GM21576 (cell line): Measurements from ENCODE around the gene ZNF658.
"Not testable (repeated sequence)": the region's sequence is repeated elsewhere in the genome, so short reads cannot be mapped to it uniquely, and the experiment has no call there.

Source experiments
- ATAC-seq: cut with Tn5 transposase; IDR thresholded peaks from one replicate; pipeline ENCODE4 v1.9.1; 2021; ENCODE audit warnings: mild to moderate bottlenecking, moderate library complexity; ENCODE audit not compliant: unreplicated experiment

ZNF658 gene

DNA sequence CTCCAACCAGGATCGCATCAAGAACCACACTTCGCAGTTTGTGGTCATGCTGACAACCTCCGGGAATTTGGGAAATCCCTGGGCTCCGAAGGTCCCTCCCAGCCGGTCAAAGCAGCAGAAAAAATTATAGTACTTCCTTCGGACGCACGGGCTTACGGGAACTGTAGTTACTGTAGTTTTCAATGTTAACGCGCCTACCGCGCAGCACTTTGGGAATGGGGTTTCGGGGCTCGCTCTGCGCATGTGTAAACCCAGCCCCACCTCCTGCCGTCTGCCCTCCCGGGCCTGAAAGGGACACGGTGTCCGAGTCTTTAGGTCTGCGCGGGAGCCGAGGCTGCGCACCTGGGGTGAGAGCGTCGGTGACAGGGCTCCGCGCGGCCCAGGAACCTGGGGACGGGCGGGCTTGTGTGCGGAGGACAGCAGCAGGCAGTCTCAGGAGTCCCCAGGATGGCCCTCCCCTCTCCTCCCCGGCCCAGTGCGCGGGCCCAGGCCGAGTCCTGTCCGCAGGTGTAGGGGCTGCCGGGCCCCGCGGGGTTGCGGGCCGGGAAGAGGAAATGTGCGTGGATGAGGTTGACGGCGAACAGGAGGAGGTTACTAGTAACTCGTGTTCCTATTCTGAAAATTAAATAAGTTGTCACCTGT lies at the start of gene ZNF658:
TSS of gene ZNF658 (plus strand) at position 236 of the 642 bp plus-strand sequence. CDS start 2,837 bp downstream, outside the sequence.
- ATAC-seq, result peak; percentile 96

DNA sequence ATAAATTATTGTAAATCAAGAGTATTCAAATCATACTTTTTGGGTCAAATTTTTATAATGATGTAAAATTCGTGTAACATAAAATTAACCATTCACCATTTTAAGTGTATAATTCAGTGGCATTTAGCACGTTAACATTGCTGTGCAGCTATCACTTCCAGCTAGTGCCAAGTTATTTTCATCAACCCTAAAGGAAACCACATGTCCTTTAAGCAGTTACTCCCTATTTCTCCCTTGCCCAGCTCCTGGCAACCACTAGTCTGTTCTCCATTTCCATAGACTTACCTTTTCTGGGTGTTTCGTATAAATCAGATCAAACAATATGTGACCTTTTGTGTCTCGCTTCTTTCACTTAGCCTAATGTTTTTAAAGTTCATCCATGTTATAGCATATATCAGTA lies 38.8 kb upstream of the ZNF658 start:
- not testable (repeated sequence) for ATAC-seq

DNA sequence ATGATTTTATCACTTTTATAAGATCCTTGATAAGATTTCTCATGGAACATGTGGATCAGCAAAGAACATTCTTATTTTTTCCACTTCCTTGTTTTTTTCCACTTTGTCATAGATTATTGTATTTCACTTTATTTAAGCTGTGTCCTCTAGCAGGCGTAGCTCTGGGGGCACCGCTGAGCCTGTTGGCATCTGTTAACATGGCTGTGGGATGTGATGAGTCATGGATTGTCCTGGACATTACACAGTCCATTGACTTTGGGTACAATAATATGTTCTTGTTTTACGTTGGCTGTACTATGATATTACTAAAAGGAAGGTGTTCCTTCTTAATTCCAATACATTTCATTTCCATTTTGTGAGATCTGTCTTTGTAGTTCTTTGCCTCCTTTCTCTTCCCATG lies 31.9 kb upstream of the ZNF658 start:
- ATAC-seq, result not testable (repeated sequence)

DNA sequence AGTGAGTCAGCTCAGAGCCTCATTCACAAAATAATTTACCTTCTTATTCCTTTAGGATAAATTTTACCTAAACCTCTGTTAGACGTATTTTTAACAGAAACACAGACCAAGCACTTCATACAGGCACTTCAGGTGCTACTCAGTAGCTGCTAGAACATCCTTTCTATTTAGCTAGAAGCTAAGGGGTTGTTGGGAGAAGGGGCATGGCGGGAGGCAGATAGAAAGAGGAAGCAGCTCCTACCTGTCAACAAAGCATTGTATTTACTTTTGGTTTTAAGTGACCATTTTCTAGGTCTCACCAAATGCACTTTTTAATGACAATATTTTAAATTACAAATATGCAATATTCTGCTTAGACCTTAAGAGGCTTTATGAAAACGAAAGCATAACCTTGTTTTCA lies 19.9 kb upstream of the ZNF658 start:
- peak; percentile 62 for ATAC-seq

DNA sequence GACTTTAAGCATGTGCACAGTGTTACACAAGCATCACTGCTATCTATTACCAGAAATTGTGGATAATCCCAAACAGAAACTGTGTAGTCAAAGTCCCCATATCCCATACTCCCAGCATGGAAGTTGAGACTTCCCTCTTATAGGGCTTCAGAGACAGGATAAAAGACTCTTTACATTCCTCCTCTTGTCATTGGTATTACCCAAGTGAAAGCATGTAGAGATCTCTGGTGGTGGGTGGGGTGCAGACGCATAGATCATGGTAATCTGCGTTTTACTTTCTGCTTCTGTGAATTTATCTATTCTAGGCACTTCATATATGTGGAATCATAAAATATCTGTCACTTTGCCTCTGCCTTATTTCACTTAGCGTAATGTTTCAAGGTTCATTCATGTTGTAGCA lies 18.7 kb upstream of the ZNF658 start:
- not testable (repeated sequence) for ATAC-seq

DNA sequence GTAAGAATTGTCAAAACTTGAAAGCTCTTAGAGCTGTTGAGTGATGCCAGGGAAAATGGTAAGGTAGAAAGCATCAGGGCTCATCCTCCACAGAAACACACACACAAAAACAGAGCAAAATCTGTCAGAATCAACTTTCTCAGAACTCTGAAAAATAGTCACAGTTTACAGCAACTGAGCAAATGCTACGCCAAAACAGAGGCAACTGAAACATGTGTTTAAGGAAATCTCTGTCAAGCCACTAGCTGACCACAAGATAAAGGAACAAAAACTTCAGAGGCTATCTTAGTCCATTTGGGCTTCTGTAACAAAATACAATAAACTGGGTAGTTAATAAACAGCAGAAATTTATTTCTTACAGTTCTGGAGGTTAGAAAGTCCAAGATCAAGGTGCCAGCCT lies 10.2 kb upstream of the ZNF658 start:
- ATAC-seq, result peak; percentile 86

DNA sequence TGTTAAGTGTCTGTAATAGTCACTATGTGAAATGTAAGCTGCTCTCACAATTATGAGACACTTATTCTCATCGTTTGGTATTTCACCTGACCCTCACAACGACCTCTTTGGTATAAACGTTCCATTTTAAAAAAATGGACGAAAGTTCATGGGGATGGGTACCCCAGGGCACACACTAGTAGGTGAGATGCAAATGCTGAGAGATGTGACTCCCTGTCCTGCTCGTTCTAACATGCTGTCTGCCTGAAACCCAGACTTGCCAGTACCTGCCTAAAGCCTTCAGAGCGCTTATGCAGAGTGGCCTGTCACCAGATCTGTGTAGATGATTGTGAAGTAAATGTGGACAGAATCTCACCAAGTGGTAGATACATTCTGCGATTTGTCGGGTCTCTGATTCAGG lies 616 bp downstream of the ZNF658 start:
- ATAC-seq, result peak; percentile 32

DNA sequence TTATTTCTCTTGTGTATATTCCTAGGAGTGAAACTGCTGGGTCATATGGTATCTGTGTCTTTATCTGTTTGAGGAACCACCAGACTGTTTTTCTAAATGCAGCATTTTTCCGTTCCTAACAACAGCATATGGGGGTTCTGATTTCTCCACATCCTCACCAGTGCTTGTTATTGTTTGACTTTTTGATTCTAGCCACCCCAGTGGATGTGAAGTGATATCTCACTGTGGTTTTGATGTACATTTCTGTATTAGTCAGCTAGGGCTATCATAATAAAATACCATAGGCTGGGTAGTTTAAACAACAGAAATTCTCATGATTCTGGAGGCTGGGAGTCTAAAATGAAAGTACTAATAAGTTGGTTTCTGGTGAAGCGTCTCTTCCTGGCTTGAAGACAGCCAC lies 9.0 kb downstream of the ZNF658 start:
- ATAC-seq, result not testable (repeated sequence)

DNA sequence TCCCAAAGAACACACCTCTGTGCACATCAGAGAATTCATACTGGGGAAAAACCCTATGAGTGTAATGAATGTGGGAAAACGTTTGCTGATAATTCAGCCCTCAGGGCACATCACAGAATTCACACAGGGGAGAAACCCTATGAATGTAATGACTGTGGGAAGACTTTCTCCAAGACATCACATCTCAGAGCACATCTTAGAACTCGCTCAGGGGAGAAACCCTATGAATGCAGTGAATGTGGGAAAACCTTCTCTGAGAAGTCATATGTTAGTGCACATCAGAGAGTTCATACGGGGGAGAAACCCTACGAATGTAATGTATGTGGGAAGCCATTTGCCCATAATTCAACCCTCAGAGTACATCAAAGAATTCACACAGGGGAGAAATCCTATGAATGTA lies 19.5 kb downstream of the ZNF658 start:
- not testable (repeated sequence) for ATAC-seq

DNA sequence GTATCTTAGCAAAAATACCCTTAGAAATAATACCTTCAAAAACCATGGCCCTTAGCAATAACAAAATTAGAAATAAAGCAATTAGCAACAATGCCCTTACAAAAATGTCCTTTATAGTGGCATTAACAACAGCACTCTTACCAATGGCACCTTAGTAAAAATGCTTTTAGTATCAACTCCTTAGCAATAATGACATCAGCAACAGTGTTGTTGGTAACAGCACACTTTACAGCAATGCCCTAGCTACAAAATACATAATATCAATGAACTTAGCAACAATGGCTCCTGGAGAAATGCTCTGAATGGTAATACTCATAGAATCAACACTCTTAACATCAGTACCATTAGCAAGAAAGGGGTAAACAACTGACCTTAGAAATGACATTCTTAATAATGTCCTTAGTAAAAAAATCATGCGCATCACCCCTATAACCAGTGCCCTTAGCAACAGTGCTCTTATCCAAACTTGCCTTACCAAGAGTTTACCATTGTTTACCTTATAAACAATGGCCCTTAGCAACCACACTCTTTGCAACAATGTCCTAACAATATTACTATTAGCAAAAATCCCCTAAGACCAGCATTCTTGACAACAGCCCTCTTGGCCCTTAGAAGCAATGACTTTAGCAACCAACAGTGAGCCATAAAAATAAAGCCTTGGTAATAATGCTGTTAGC lies 35.8 kb downstream of the ZNF658 start:
- not testable (repeated sequence) for ATAC-seq

DNA sequence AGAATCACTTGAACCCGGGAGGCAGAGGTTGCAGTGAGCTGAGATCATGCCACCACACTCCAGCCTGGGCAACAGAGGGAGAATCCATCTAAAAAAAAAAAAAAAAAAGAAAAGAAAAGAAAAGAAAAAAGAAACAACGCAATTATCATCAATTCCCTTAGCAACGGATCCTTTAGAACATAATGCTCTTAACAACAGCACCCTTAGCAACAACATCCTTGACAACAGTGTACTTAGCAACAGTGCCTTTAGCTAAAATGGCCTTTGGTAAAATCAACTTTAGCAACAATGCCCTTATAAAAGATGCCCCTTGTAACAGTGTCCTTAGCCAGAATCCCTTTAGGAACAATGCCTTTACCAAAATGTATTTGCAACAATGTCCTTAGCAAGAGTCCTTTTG lies 37.1 kb downstream of the ZNF658 start:
- ATAC-seq, result not testable (repeated sequence)

DNA sequence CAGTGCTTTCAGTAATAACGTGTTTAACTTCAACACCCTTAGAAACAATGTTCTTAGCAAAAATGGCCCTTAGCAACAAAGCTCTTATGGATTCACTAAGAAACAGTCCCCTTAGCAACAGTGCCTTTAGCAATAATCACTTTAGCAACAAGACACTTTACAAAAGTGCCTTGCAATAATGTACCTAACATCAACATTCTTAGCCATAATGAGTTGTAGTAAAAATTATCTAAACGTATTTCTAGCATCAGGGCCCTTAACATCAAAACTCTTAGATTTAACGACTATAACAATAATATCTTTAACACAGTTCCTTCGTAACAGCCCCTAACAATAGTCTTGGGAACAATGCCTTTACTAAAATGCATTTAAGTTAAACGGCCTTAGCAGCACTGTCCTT lies 37.8 kb downstream of the ZNF658 start:
- not testable (repeated sequence) for ATAC-seq

DNA sequence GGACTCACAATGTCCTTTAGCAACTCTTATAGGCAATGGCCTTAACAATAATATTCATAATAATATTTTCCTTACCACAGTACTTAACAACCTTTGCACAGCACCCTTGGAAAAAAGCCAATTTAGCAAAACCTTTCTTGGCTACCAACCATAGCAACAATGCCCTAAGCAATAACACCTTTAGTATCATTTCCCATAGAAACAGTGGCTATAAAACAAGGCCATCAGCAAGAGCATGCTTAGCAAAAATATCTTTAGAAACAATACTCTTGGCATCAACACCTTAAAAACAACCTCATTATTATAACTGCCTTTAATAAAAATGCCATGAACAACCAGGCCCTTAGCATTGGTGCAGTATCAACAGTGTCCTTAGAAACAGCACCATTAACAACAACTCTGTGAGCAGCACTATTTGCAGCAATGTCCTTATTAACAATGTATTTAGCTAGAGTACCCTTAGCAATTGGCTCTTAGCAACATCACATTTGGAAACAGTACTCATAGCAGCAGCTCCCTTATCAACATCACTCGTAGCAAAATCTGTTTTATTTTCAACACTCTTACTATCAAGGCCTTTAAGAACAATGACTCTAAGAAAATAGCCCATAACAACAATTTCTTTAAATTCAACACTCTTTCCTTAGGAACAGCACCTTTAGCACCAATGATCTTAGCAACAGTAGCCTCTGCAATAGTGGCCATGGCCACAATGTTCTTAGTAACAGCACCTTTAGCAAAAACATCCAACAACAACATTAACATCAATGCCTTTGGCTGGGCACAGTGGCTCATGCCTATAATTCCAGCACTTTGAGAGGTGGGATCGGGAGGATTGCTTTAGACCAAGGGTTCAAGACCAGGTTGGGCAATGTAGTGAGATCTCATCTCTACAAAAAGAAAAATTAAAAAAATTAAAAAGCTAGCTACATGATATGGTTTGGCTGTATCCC lies 39.6 kb downstream of the ZNF658 start:
- not testable (repeated sequence) for ATAC-seq

DNA sequence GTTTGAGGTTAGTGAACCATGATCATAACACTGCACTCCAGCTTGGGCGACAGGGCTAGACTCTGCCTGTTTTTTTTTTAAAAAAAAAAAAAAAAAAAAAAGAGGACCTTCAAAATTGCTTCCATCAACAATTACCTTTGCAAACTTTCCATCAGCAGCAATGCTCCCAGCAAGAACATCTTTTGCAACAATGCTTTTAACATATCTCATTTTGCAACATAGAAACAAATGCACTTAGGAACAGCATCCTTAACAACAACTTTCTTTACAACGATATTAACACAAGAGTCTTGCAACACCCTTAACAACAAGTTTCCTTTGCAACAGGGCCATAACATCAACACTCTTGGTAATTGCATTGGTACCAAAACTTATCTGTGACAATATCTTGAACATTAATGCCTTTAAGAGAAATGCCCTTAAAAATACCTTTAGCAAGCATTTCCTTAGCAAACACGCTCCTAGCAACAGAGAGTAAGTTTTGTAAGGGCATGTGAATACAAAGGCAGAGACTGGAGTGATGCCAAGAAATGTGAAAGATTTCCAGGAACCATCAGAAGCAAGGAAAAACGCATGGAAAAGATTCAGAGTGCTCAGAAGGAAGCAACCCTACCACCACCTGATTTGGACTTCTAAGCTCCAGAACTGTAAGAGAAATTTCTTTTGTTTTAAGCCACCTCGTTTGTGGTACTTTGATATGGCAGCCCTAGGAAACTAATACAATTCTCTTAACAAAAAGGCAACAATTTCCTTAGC lies 42.1 kb downstream of the ZNF658 start:
- ATAC-seq, result not testable (repeated sequence)

DNA sequence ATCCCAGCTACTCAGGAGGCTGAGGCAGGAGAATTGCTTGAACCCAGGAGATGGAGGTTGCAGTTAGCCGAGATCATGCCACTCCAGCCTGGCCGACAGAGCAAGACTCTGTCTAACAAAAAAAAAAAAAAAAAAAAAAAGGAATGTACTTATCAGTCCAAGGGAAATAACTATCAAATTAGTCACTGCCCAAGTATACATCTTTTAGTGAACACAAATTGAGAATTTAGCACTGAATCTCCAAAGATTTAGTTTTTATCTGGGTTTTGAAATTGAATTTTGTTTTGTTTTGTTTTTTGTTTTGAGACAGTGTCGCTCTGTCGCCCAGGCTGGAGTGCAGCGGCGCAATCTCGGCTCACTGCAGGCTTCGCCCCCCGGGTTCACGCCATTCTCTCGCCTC lies 52.1 kb downstream of the ZNF658 start:
- ATAC-seq, result not testable (repeated sequence)
